Left ventricle myocardium inferior (tissue), 1 donor: Measurements from ENCODE around the gene ALDOA. TPM values are rescaled to one million over a fixed set of nuclear protein-coding genes. Genes with fewer than 3 reads are reported as not detected.
"Not testable (repeated sequence)": the region's sequence is repeated elsewhere in the genome, so short reads cannot be mapped to it uniquely, and the experiment has no call there.

Experiments
- DNase-seq: peaks from one replicate; pipeline ENCODE4 v3.0.0-alpha.2; 2020
- H3K27ac ChIP-seq: fragments of 200-600 bp; replicated peaks from 2 replicates; pipeline ENCODE4 v1.8.0; 2021
- H3K27me3 ChIP-seq: fragments of 200-600 bp; 2 replicates; pipeline ENCODE4 v1.8.0; 2021; ENCODE audit warnings: low read depth
- H3K36me3 ChIP-seq: fragments of 200-600 bp; 2 replicates; pipeline ENCODE4 v1.8.0; 2021
- H3K4me1 ChIP-seq: fragments of 200-600 bp; 2 replicates; pipeline ENCODE4 v1.8.0; 2021
- H3K4me3 ChIP-seq: fragments of 200-600 bp; 2 replicates; pipeline ENCODE4 v1.8.0; 2021; ENCODE audit warnings: mild to moderate bottlenecking, moderate library complexity
- H3K9me3 ChIP-seq: fragments of 200-600 bp; replicated peaks from 2 replicates; pipeline ENCODE4 v1.8.0; 2021
- CTCF ChIP-seq: fragments of 200-600 bp; IDR thresholded peaks from 2 replicates; pipeline ENCODE4 v1.8.0; 2021; ENCODE audit warnings: antibody characterized with exemption, mild to moderate bottlenecking, borderline replicate concordance
- intact Hi-C: fragments of 100-400 bp; cut with micrococcal nuclease; formaldehyde crosslinking; loops from one replicate; pipeline ENCODE4 v1.11.0; 2022
- long read RNA-seq: library from polyadenylated mRNA; unstranded; transcript quantifications from one replicate; pipeline ENCODE4 v2.0.0, GENCODE V29; 2021
- total RNA-seq: library from RNA; stranded (reverse); fragmentation: NEBNext Ultra II Directional; extraction: Animal tissue kit (Norgen Biotek cat#: 25700); gene quantifications from one replicate; pipeline ENCODE4 v1.2.1, GENCODE V29; 2021
- donor health status: DM: no; HTN: yes; CAD: no; lungs with severe emphysema.

ALDOA gene
- 3,337 TPM for total RNA-seq
- long read RNA-seq, transcript ALDOA-219 (8 exons, 1,499 nt): minor isoform, 17 of 5,372 reads
- long read RNA-seq, transcript ALDOA-206 (9 exons, 1,550 nt): minor isoform, 297 of 5,372 reads
- long read RNA-seq, transcript ALDOA-209 (9 exons, 1,579 nt): major isoform, 4,638 of 5,372 reads
- long read RNA-seq, transcript ALDOA-202 (9 exons, 1,603 nt): minor isoform, 12 of 5,372 reads
- long read RNA-seq, partial matches to known transcripts: 338 of 5,372 reads
- long read RNA-seq, other reads (novel, unspliced or antisense): 56 of 5,372 reads

- Histone ChIP-seq H3K4me1 (peaks cover 85% of the 10 kb centered on the region), H3K27me3 (no peaks in the 10 kb centered on the region), H3K27ac (peak within 1 kb of the TSS; percentile 100), H3K36me3 (peaks cover 37% of the 10 kb centered on the region), H3K9me3 (no peaks in the 10 kb centered on the region), H3K4me3 (peak within 1 kb of the TSS; percentile 93)
- TF ChIP-seq CTCF: no peak
- intact Hi-C loops: no loop called here
- DNase-seq: peak; percentile 99
Measured at GRCh38 chr16:30065102-30065942, at the start of gene ALDOA. ALDOA (plus strand) TSS chr16:30065760; CDS start chr16:30066898, 1,138 bp downstream.

GRCh38 chr16:30016555-30017276 is 48.8 kb upstream of the ALDOA start:
- no peak for DNase-seq
- no peak overlapping the region for H3K27ac ChIP-seq
- intact Hi-C loops: no loop called here
- no peak overlapping the region for H3K4me3 ChIP-seq
- H3K9me3 ChIP-seq: no peaks in the 10 kb centered on the region
- H3K36me3 ChIP-seq: no peaks in the 10 kb centered on the region
- peaks cover 15% of the 10 kb centered on the region for H3K4me1 ChIP-seq
- H3K27me3 ChIP-seq: peaks cover 25% of the 10 kb centered on the region
- no peak for TF ChIP-seq CTCF

- Histone ChIP-seq H3K4me3 (no peak overlapping the region), H3K36me3 (no peaks in the 10 kb centered on the region), H3K27ac (no peak overlapping the region), H3K9me3 (no peaks in the 10 kb centered on the region), H3K4me1 (peaks cover 13% of the 10 kb centered on the region), H3K27me3 (peaks cover 20% of the 10 kb centered on the region)
- no peak for TF ChIP-seq CTCF
- DNase-seq: no peak
- intact Hi-C loops: no loop called here
Measured at GRCh38 chr16:30017277-30017656, 48.3 kb upstream of the ALDOA start.

- H3K9me3 ChIP-seq, H3K36me3 ChIP-seq, H3K27ac ChIP-seq, H3K4me3 ChIP-seq, DNase-seq, intact Hi-C loops: not testable (repeated sequence)
- peaks cover 13% of the 10 kb centered on the region for H3K27me3 ChIP-seq
- peaks cover 13% of the 10 kb centered on the region for H3K4me1 ChIP-seq
Measured at GRCh38 chr16:30017937-30018336, 47.6 kb upstream of the ALDOA start.

GRCh38 chr16:30018731-30019158 is 46.8 kb upstream of the ALDOA start:
- intact Hi-C loops: no loop called here
- no peak for DNase-seq
- no peak for TF ChIP-seq CTCF
- no peak overlapping the region for H3K4me3 ChIP-seq
- peaks cover 13% of the 10 kb centered on the region for H3K4me1 ChIP-seq
- peaks cover 10% of the 10 kb centered on the region for H3K27me3 ChIP-seq
- no peaks in the 10 kb centered on the region for H3K9me3 ChIP-seq
- no peak overlapping the region for H3K27ac ChIP-seq
- H3K36me3 ChIP-seq: no peaks in the 10 kb centered on the region
